CD1c-positive myeloid dendritic cell (primary cell): ENCODE data around the gene CCDC27.

ENCODE experiments used
- DNase-seq: peaks from one replicate; pipeline ENCODE4 v3.0.0-alpha.2; 2016; ENCODE audit errors: extremely low spot score

Gene CCDC27

DNA sequence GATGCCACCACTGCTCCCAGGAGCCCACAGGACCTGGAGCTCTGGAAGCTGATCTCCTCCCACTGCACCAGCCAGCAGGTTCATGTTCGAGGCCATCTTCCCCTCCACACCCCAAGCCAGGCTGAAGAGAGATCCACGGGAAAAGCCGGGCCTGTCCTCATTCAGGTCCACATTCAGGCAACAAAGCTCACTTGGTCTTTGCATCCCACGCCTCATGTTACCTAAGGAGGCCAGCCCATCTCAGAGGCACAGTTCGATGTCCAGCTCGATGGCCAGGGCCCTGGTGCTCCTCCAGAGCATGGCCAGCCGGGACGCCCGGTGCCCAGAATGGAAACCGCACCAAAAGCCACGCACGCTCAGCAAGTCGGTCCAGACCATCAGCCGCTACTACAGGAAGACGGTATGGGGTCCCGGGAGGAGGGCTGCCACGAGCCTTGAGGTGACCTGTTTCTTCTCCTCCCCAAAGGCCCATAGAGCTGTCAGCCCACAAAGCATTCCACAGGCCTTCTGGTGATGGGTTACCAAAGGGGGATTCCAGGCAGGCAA lies at the start of gene CCDC27:
Gene CCDC27, plus strand, starts transcription at position 51 of the 546 bp plus-strand sequence. Its CDS starts 32 bp downstream, at position 83.
- DNase-seq, result no peak

- no peak for DNase-seq
These were observed 49.7 kb upstream of the CCDC27 start for GRCh38 chr1:3702528-3702927.

DNA sequence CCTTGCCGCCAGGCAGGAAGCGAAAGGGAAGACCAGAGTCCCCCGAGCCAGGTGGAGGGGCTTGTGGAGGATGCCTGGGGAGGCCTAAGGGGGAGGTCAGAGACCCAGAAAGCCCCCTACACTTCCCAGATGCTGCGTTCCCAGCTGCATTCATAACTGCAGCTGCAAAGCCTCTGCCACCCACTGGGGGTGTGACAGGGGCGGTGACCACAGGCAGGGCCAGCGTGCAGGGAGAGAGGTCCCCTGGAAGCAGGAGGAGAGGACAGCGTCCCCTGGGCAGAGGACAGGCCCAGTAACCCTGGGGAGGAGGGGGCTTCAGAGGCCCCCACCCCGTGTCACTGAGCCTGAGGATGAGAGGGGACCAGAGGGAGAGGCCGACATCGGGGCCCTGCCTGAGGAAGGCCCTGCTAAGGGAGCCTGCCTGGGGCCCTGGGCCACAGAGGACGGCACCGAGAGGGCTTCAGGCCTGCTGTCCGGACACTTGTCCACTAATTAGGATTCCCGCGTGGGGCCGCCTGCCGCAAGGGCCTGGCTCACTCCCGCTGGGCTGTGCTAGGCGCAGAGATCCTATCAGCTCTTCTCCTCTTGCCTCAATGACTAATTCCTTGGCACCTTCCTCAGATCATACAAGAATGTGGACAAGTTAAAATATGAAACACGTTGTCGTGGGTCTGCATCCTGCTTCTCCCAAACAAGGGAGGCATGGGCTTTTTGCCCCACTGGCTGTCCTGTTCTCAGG lies 49.1 kb upstream of the CCDC27 start:
- DNase-seq, result no peak

- no peak for DNase-seq
These were observed 48.4 kb upstream of the CCDC27 start for GRCh38 chr1:3703786-3704371.

DNA sequence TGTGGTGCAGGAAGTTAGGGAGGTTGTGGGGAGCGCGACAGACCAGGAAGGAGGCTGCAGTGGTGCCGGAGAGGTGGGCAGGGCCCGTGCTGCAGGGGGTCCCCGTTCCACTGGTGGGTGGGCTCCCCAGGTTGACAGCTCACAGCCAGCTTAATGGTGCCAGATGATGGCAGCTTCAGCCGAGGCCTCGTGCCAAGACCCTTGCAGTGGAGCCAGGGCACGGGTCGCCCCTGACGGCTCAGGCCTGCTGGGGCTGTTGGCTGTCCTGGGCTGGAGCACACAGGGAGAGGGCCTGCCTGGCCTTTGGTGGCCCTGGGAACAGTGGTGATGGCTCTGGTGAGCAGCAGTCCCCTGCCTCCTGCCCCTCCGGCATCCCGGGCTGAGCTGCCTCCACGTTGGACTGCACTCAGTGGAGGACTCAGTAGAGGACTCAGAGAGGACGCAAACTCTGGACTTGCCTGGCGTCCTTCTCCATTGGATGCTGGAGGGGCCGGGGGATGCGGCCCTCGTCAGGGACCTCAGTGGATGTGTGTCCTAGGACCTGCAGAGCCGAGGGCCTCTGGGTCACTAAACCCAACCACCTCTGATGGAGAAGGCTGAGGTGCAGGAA lies 46.8 kb upstream of the CCDC27 start:
- DNase-seq, result no peak

DNA sequence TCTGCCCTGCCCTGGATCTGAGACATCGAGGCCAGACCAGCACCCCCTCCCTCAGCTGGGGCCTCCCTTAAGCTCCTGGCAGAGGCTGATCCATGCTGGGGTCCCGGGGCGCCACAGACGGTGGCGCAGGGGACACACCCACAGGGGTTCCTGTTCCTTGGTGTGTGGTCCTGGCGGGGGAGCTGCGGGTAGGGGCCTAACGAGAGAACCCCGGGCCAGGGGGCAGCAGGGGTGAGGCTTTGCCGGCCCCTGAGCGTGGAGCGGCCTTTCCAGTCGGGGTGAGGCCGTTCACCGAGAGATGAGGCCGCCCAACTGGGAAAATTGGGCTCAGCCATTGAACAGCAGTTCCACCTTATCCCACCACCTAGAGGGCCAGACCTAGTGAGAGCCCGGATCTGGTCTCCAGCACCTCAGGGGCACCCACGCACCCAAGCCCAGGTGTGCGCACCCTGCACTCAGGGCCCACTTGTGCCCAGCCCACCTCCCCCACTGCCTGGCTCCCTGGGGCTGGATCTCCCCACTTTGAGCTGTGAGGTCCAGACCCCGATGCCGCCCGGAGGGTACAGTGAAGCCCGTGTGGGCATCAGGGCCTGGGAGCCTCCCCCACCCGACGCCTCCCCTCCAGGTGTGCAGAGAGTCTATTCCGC lies 45.5 kb upstream of the CCDC27 start:
- no peak for DNase-seq

GRCh38 chr1:3707298-3707938 lies 44.8 kb upstream of the CCDC27 start:
- DNase-seq, result no peak

DNA sequence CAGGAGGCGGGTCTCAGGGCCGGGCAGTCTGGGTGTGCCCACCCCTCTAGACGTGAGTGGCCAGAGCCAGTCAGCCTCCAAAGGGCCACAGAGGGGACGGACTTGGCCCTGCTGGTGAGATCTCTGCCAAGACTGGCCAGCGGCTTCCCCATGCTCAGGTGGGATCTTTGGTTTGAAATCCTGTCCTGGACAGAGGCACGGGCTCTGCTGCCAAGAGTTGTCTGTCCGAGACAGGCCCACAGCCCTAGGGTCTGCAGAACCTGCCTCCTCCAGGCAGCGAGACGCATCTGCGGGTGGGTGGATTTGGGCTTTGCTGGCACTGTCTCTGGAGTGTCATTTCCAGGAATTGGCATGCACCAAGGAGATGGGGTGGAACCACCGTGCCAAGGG lies 44.3 kb upstream of the CCDC27 start:
- no peak for DNase-seq

DNA sequence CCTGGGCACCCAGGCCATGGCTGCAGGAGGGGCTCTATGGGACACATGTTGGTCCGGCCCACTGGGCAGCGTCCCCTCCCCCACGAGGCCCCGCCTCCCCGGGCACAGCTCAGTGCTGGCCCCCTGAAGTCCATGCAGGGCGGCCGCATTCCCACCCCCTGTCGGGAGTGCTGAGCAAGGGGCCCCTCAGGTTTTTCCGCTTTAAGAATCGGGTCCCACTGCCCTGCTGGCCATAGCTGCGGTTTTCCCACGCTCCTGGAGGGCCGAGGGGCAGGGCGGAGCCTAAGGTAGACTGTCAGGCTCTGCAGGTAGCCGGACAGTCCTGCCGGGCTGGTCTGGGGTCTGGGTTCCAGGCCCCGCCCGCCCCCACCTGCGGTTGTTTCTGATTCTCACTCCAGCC lies 43.5 kb upstream of the CCDC27 start:
- DNase-seq, result no peak

DNA sequence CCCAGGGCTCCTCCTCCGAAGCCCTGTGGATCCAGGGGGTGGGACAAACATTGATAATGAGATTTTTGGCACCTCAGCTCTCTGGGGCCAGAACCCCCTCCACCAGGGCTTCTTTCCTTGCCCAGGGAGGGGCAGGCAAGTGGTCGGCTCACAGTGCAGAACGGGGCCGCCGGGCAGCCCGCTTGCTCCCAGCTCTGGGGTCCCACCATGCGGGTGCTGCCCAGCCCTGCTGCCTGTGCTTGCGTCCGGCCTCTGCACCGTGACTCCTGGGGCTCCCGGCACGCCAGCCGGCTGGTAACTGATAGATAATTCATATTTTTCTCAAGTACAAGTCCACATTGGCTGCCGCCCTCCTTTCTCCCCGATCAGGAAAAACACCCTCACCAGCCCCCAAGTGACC lies 42.0 kb upstream of the CCDC27 start:
- no peak for DNase-seq

DNA sequence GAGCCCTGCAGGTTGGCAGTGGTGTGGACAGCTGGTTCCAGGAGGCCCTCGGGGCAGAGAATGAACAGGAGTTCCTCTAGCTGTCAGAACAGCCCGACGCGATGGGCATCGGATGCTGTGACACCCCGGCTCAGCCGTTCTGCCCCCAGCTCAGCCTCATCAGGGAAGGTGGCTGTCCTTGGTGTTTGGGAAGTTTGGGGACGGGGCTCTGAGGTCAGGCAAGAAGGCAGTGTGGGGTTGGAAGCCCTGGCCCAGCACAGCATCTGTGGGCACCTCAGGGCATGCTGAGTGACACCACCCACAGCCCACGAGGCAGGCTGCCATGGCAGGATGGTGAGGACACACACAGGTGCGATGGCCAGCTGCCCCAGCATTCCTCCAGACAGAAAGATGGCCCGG lies 40.9 kb upstream of the CCDC27 start:
- no peak for DNase-seq

- no peak for DNase-seq
These were observed 40.3 kb upstream of the CCDC27 start for GRCh38 chr1:3711780-3712451.

DNA sequence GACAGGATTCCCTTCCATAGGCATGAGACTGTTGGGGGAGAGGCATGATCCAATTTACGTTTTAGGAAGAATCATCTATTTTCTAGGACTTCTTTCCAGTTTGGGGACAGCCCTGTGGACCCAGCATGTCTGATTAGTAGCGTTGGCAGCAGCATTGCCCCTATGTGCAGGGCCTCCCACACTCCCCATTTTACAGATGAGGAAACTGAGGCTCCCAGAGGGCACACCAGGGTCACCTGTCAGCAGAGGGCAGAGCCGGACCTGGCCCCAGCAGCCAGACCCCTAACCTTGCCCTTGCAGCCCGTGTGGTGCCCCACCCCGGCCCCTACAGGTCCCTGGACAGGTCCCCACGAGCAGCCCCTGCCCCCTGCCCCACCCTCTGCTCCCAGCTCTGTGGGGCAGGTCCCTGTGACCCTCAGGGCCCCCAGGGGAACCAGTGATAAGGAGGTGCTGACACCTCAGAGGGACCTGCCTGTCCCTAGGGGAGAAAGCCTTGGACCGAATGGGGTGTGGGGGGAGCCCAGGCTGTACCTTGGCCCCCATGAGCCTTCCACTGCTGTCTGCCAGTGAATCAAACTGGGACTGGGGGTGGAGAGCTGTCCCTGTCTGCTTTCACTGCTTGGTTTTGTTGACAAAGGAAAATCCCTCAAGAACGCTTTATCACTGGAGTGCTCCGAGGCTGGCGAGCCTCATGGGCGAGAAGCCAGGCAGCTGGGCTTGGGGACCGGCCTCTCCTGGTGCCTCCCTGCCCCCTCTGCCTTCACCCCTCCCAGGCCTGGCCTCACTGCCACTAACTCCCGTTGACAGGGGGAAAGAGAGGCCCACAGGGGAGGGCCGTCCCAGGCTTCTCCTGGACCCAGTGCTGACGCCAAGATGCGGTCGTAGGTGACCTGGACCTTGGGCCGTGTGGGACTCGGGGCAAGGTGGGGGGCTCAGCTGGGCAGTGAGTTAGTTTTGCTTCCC lies 39.4 kb upstream of the CCDC27 start:
- DNase-seq, result no peak

GRCh38 chr1:3713840-3714239 lies 38.4 kb upstream of the CCDC27 start:
- DNase-seq, result no peak

- no peak for DNase-seq
These were observed 37.9 kb upstream of the CCDC27 start for GRCh38 chr1:3714284-3714741.

DNA sequence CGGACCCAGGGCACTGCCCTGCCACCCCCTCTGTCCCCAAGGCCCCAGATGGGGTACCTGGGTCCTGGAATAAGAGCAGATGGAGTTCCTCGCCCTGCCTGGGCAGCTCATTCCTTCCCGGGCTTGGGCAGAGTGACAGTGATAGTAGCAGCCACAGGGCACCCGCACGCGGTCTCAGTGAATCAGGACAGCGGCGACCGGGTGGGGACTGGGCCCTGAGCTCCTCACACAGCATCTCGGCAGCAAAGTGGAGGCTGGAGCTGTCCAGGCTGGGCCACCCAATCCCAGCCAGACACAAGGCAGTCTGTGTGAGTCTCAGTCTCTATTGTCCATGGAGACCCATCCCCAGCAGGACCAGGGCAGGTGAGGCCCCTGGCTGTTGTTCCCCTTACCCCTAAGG lies 37.4 kb upstream of the CCDC27 start:
- DNase-seq, result no peak

DNA sequence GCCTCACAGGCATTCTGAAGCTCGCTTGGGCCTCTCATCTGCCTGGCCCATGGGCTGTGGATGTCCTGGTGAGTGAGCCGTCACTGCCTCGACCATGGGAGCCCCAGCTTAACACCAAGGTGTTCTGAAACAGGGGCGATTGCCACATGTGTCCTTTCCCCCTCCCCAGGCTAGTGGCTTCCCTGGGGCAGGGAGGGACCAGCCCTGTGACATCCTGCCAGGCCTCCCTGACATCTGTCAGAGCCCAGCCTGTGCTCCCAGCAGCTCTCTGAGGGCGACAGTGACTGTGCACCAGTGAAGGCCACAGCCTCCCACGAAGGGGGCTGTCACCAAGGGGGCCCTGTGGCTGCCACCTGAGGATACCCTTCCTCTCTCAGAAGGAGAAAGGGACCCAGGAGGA lies 35.9 kb upstream of the CCDC27 start:
- no peak for DNase-seq

GRCh38 chr1:3717041-3717714 lies 35.1 kb upstream of the CCDC27 start:
- DNase-seq, result no peak
